ENCODE measurements around the gene FGR.

Gene FGR

DNA sequence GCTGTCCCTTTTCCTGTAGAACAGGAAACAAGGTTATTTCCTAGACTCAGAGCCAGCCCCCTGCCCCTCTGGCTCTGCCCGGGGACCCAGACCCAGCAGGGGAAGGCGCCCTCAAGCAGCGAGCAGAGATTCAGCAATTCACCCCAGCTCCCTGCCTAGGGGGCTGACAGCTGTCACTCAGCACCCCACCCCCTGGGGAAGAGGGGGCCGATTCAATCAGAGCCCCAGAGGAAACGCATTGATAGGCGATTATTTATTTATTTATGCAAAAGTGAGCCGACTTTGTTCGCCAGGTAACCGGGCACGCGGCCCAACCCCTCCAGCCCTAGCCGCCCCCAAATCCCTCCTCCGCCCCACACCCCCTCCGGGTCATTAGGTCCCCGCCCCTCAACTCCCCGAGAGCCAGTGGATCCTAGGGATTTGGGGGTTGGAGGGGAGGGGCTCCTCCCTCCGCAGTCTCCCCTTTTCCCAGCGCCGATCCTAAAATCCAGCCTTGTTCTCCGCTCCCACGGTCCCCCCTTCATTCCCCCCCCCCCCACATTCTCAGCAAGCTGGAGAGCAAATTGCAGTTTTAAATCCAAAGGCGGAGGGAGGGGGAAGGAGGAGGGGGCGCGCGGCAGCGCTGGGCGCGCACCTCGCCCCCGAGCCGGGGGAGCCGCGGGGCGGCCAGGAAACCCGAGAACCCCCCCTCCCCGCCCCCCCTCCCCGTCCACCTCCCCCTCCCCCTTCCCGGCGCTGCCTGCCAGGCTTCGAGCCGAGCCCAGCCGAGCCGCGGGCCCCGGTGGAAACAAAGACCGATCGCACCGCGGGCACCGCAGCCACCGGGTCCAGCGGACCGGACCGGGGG, 32.3 kb downstream of the FGR start:
- ATAC-seq: 0 out of 3 replicates have a peak, but pooled peaks have one; percentile 1

DNA sequence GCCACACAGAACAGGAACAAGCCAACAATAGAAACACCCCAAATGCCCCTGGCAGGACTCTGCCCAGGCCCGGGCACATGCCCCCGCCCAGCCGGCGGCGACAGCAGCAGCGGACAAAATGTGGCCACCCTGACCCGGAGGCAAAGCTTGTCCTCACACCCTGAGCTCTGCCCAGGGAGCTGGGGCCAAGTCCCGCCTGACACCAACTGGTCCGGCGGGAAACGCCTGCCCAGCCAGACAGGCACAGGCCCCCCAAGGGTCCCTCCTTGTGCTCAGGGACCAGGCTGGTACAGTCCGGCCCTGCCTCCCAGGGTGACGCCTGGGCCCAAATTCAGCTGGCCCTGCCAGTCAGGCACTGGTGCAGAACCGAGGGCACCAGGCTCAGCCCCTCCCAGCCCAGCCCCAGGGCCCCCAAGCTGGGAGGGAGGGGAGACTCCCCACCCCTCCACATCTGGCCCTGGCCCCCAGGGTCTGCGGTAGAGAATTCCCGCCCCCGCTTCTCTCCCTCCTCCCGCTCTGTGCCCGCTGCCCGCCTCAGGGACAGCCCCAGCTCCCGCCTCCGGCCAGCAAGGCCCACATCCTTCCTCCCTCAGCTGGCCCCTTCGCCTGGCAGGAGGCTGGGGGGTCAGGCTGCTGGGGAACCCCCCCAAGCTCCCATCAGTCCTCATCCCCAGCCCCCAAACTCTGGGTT, 33.1 kb downstream of the FGR start:
- peak; percentile 8 for ATAC-seq
- TF ChIP-seq, protein P1, sequence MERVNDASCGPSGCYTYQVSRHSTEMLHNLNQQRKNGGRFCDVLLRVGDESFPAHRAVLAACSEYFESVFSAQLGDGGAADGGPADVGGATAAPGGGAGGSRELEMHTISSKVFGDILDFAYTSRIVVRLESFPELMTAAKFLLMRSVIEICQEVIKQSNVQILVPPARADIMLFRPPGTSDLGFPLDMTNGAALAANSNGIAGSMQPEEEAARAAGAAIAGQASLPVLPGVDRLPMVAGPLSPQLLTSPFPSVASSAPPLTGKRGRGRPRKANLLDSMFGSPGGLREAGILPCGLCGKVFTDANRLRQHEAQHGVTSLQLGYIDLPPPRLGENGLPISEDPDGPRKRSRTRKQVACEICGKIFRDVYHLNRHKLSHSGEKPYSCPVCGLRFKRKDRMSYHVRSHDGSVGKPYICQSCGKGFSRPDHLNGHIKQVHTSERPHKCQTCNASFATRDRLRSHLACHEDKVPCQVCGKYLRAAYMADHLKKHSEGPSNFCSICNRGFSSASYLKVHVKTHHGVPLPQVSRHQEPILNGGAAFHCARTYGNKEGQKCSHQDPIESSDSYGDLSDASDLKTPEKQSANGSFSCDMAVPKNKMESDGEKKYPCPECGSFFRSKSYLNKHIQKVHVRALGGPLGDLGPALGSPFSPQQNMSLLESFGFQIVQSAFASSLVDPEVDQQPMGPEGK (CRISPR knock-in tag; IDR thresholded peaks at IDR 0.05; ENCODE audit: borderline replicate concordance): no peak
- TF ChIP-seq GLIS3 (CRISPR knock-in tag; IDR thresholded peaks at IDR 0.05) (no peak), ESRRG (CRISPR knock-in tag; IDR thresholded peaks at IDR 0.05) (no peak)
- TF ChIP-seq, protein P2, sequence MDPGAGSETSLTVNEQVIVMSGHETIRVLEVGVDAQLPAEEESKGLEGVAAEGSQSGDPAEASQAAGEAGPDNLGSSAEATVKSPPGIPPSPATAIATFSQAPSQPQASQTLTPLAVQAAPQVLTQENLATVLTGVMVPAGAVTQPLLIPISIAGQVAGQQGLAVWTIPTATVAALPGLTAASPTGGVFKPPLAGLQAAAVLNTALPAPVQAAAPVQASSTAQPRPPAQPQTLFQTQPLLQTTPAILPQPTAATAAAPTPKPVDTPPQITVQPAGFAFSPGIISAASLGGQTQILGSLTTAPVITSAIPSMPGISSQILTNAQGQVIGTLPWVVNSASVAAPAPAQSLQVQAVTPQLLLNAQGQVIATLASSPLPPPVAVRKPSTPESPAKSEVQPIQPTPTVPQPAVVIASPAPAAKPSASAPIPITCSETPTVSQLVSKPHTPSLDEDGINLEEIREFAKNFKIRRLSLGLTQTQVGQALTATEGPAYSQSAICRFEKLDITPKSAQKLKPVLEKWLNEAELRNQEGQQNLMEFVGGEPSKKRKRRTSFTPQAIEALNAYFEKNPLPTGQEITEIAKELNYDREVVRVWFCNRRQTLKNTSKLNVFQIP (CRISPR knock-in tag; IDR thresholded peaks at IDR 0.05; ENCODE audit: borderline replicate concordance, low read depth): no peak

More for the DNA sequence above, 32.3 kb downstream of the FGR start:
- TF ChIP-seq TCF4 (CRISPR knock-in tag; IDR thresholded peaks at IDR 0.05; ENCODE audit: borderline replicate concordance): no peak
- no peak for TF ChIP-seq PPARA (CRISPR knock-in tag; IDR thresholded peaks at IDR 0.05; ENCODE audit: borderline replicate concordance)
- TF ChIP-seq OSR1 (CRISPR knock-in tag; IDR thresholded peaks at IDR 0.05): no peak
- no peak for TF ChIP-seq ZNF70 (CRISPR knock-in tag; IDR thresholded peaks at IDR 0.05)
- TF ChIP-seq ZFP3 (CRISPR knock-in tag; IDR thresholded peaks at IDR 0.05): no peak

- TF ChIP-seq OSR1 (CRISPR knock-in tag; IDR thresholded peaks at IDR 0.05): no peak
- no peak for TF ChIP-seq CSDC2 (CRISPR knock-in tag; IDR thresholded peaks at IDR 0.05)
- no peak for TF ChIP-seq PPARA (CRISPR knock-in tag; IDR thresholded peaks at IDR 0.05; ENCODE audit: borderline replicate concordance)
- no peak for TF ChIP-seq ESRRG (CRISPR knock-in tag; IDR thresholded peaks at IDR 0.05)
- TF ChIP-seq BACH2 (CRISPR knock-in tag; IDR thresholded peaks at IDR 0.05; ENCODE audit: borderline replicate concordance): no peak
- TF ChIP-seq, protein P3, sequence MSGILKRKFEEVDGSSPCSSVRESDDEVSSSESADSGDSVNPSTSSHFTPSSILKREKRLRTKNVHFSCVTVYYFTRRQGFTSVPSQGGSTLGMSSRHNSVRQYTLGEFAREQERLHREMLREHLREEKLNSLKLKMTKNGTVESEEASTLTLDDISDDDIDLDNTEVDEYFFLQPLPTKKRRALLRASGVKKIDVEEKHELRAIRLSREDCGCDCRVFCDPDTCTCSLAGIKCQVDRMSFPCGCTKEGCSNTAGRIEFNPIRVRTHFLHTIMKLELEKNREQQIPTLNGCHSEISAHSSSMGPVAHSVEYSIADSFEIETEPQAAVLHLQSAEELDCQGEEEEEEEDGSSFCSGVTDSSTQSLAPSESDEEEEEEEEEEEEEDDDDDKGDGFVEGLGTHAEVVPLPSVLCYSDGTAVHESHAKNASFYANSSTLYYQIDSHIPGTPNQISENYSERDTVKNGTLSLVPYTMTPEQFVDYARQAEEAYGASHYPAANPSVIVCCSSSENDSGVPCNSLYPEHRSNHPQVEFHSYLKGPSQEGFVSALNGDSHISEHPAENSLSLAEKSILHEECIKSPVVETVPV (CRISPR knock-in tag; IDR thresholded peaks at IDR 0.05): no peak
- TF ChIP-seq SNAI2 (CRISPR knock-in tag; IDR thresholded peaks at IDR 0.05): no peak
- TF ChIP-seq, protein P1 (CRISPR knock-in tag; IDR thresholded peaks at IDR 0.05; ENCODE audit: borderline replicate concordance): no peak
- no peak for TF ChIP-seq ZC3H10 (CRISPR knock-in tag; IDR thresholded peaks at IDR 0.05)
- TF ChIP-seq GLIS3 (CRISPR knock-in tag; IDR thresholded peaks at IDR 0.05): no peak
- TF ChIP-seq TCF4 (CRISPR knock-in tag; IDR thresholded peaks at IDR 0.05; ENCODE audit: borderline replicate concordance): no peak
- TF ChIP-seq ZFP30 (CRISPR knock-in tag; IDR thresholded peaks at IDR 0.05): no peak
- ATAC-seq: no peak
Observed at GRCh38 chr1:27601321-27601770, 33.6 kb downstream of the FGR start.

DNA sequence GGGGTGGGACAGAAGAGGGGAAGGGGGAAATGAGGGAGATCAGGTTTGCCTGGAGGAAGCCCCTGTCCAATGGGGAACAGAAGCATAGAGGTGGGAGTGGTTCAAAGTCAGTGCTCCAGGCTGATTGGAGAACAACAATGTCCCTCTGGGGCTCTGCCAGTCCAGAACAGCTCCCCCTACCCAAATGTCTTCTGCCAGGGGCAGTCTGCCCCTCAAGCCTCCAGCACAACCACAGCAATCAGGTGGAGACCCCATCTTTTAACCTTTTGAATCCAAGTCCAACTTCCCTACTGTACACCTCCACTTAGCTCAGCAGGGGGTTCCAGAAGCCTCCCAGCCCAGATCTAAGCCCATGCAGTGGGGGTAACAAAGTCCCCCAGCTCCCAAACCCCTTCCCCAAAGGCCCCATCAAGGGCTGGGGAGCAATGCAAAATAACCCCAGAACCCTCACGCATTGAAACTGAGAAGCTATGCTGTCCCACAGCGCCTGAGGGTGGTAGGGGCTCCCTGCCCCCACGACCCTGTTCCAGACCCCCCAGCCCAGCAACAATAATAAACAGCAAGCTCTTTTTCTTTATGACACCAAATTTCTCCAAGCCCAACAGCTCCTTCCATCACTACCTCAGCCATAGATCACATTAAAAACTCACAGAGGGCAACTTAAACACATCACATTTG, 34.3 kb downstream of the FGR start:
- peak; percentile 17 for ATAC-seq
- TF ChIP-seq ARNTL (CRISPR knock-in tag; IDR thresholded peaks at IDR 0.05; ENCODE audit: borderline replicate concordance, low read depth) (no peak), OSR1 (CRISPR knock-in tag; IDR thresholded peaks at IDR 0.05) (no peak), ZNF8 (CRISPR knock-in tag; IDR thresholded peaks at IDR 0.05) (no peak), ESRRG (CRISPR knock-in tag; IDR thresholded peaks at IDR 0.05) (no peak), CSDC2 (CRISPR knock-in tag; IDR thresholded peaks at IDR 0.05) (no peak), ZC3H10 (CRISPR knock-in tag; IDR thresholded peaks at IDR 0.05) (no peak), ZNF565 (CRISPR knock-in tag; conservative IDR thresholded peaks at IDR 0.05; ENCODE audit: low read depth) (no peak), ZNF70 (CRISPR knock-in tag; IDR thresholded peaks at IDR 0.05) (no peak), RARB (CRISPR knock-in tag; IDR thresholded peaks at IDR 0.05) (no peak), SNAI2 (CRISPR knock-in tag; IDR thresholded peaks at IDR 0.05) (no peak)
- TF ChIP-seq, protein P3 (CRISPR knock-in tag; IDR thresholded peaks at IDR 0.05): no peak
- TF ChIP-seq, protein P2 (CRISPR knock-in tag; IDR thresholded peaks at IDR 0.05; ENCODE audit: borderline replicate concordance, low read depth): no peak
